Measurements from ENCODE around the gene NELL1.
A peak's percentile ranks its signal among the peaks of the same experiment; 100 is the strongest.

Gene NELL1

GRCh38 chr11:21068886-21069285 lies 399.5 kb downstream of the NELL1 start:
- no peak overlapping the region for H3K4me3 ChIP-seq (replicated peaks; ENCODE audit: low read depth, low read length)
- no peaks in the 10 kb centered on the region for H3K36me3 ChIP-seq (ENCODE audit: control insufficient read depth, insufficient read depth, low read length)
- TF ChIP-seq, protein P1, sequence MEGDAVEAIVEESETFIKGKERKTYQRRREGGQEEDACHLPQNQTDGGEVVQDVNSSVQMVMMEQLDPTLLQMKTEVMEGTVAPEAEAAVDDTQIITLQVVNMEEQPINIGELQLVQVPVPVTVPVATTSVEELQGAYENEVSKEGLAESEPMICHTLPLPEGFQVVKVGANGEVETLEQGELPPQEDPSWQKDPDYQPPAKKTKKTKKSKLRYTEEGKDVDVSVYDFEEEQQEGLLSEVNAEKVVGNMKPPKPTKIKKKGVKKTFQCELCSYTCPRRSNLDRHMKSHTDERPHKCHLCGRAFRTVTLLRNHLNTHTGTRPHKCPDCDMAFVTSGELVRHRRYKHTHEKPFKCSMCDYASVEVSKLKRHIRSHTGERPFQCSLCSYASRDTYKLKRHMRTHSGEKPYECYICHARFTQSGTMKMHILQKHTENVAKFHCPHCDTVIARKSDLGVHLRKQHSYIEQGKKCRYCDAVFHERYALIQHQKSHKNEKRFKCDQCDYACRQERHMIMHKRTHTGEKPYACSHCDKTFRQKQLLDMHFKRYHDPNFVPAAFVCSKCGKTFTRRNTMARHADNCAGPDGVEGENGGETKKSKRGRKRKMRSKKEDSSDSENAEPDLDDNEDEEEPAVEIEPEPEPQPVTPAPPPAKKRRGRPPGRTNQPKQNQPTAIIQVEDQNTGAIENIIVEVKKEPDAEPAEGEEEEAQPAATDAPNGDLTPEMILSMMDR (IDR thresholded peaks at IDR 0.05; ENCODE audit: insufficient read depth, low read length, poor library complexity, severe bottlenecking): no peak
- no peak for DNase-seq (ENCODE audit: extremely low read depth, insufficient read length)
- H3K27me3 ChIP-seq (replicated peaks; ENCODE audit: control insufficient read depth, insufficient read depth, low read length): no peaks in the 10 kb centered on the region; the same call in 1 of the 2 replicates

DNA sequence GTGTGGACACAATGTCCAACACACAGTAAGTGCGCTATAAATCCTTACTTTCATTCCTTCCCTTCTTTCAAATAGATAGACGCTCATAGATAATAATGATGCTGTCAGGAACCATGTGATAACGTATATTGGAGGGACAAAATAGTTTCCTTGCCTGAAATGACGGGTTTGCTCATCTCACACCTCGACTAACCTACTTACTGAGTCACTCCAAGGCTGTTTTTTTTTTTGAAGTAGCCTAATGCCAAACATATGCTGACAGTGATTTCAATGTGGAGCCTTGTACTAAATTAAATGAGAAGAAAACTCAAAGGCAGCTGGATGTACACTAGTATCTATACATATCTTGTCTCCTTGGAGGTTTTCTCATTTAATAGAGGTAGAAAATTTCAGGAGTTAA lies 400.5 kb downstream of the NELL1 start:
- H3K27me3 ChIP-seq (replicated peaks; ENCODE audit: control insufficient read depth, insufficient read depth, low read length): no peaks in the 10 kb centered on the region; the same call in 1 of the 2 replicates
- no peak overlapping the region for H3K4me3 ChIP-seq (replicated peaks; ENCODE audit: low read depth, low read length)
- H3K36me3 ChIP-seq (ENCODE audit: control insufficient read depth, insufficient read depth, low read length): no peaks in the 10 kb centered on the region
- DNase-seq (ENCODE audit: extremely low read depth, insufficient read length): no peak
- TF ChIP-seq, protein P1 (IDR thresholded peaks at IDR 0.05; ENCODE audit: insufficient read depth, low read length, poor library complexity, severe bottlenecking): no peak

DNA sequence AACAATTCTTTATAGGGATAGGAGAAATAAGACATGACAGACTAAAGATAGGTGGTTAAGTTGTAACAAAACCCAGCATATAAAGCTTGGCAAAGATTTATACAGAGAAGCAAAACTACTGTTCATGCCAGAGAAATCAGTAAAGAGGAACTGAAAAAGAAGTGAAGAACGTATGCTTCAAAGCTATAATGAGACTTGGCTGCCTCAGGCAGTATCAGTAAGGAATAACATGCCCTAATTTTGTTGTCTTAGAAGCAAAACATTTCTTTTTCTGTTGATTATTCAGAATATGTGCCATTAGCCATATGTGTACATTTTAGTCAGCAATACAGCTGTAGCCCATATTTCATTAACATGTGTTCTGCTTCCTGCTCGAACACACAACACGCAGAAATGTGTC lies 403.2 kb downstream of the NELL1 start:
- H3K36me3 ChIP-seq (ENCODE audit: control insufficient read depth, insufficient read depth, low read length): no peaks in the 10 kb centered on the region
- H3K4me3 ChIP-seq (replicated peaks; ENCODE audit: low read depth, low read length): no peak overlapping the region
- DNase-seq (ENCODE audit: extremely low read depth, insufficient read length): no peak
- TF ChIP-seq, protein P1 (IDR thresholded peaks at IDR 0.05; ENCODE audit: insufficient read depth, low read length, poor library complexity, severe bottlenecking): peak; percentile 6
- H3K27me3 ChIP-seq (replicated peaks; ENCODE audit: control insufficient read depth, insufficient read depth, low read length): no peaks in the 10 kb centered on the region; the same call in 1 of the 2 replicates

DNA sequence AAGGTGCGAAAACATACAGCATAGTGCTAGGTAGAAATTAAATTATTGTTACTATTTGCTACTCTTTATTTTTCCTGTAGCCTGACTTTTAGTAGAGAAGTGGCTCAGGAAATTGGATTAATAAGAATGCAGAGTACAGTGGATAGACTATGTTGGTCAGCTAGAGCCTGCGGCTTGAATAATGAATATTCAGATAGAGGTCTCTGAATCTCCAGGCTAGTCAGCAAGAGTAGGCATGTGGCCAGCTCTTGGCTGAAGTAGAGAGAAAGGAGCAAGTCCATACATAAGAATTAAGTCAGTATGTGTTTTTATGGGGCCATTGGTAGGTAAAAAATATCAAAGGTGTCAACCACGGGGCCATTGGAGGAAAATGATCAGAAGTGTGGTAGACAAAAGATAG lies 413.5 kb downstream of the NELL1 start:
- no peaks in the 10 kb centered on the region for H3K36me3 ChIP-seq (ENCODE audit: control insufficient read depth, insufficient read depth, low read length)
- H3K4me3 ChIP-seq (replicated peaks; ENCODE audit: low read depth, low read length): no peak overlapping the region
- no peaks in the 10 kb centered on the region for H3K27me3 ChIP-seq (replicated peaks; ENCODE audit: control insufficient read depth, insufficient read depth, low read length)
- no peak for DNase-seq (ENCODE audit: extremely low read depth, insufficient read length)
- TF ChIP-seq, protein P1 (IDR thresholded peaks at IDR 0.05; ENCODE audit: insufficient read depth, low read length, poor library complexity, severe bottlenecking): no peak

GRCh38 chr11:21088930-21089329 lies 419.5 kb downstream of the NELL1 start:
- TF ChIP-seq, protein P1 (IDR thresholded peaks at IDR 0.05; ENCODE audit: insufficient read depth, low read length, poor library complexity, severe bottlenecking): no peak
- no peak for DNase-seq (ENCODE audit: extremely low read depth, insufficient read length)
- no peaks in the 10 kb centered on the region for H3K27me3 ChIP-seq (replicated peaks; ENCODE audit: control insufficient read depth, insufficient read depth, low read length)

DNA sequence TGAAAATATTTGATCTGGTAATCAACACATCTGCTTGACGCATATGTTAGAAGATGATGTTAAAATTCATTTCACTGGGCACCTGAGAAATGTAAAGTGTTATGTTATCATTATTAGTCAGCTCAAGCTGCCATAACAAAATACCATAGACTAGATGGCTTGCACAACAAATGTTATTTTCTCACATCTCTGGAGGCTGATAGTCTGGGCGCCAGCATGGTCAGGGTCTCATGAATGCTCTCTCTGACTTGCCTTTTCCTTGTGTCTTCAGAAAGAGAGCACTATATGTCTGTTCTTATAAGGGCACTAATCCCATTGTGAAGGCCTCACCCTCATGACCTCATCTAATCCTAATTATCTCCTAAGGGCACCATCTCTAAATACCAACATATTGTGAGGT lies 435.3 kb downstream of the NELL1 start:
- no peak for DNase-seq (ENCODE audit: extremely low read depth, insufficient read length)
- Histone ChIP-seq H3K36me3 (ENCODE audit: control insufficient read depth, insufficient read depth, low read length) (no peaks in the 10 kb centered on the region), H3K4me3 (replicated peaks; ENCODE audit: low read depth, low read length) (no peak overlapping the region), H3K27me3 (replicated peaks; ENCODE audit: control insufficient read depth, insufficient read depth, low read length) (no peaks in the 10 kb centered on the region)
- TF ChIP-seq, protein P1 (IDR thresholded peaks at IDR 0.05; ENCODE audit: insufficient read depth, low read length, poor library complexity, severe bottlenecking): no peak

More at GRCh38 chr11:21088930-21089329, 419.5 kb downstream of the NELL1 start:
- Histone ChIP-seq H3K36me3 (ENCODE audit: control insufficient read depth, insufficient read depth, low read length) (no peaks in the 10 kb centered on the region), H3K4me3 (replicated peaks; ENCODE audit: low read depth, low read length) (no peak overlapping the region)

Measured in GM06990 (cell line).